Colon (tissue), 2 donors: ENCODE measurements around the gene DLGAP5.

Experiments used
- FAIRE-seq: peaks from 2 replicates; lab custom pipeline; 2012; peaks lifted over from hg19 to GRCh38; lab: Jason Lieb, UNC
- donor health status: control.
- donor health status: control.

DLGAP5 gene

GRCh38 chr14:55111122-55111708 lies 80.2 kb downstream of the DLGAP5 start:
- no peak for FAIRE-seq

DNA sequence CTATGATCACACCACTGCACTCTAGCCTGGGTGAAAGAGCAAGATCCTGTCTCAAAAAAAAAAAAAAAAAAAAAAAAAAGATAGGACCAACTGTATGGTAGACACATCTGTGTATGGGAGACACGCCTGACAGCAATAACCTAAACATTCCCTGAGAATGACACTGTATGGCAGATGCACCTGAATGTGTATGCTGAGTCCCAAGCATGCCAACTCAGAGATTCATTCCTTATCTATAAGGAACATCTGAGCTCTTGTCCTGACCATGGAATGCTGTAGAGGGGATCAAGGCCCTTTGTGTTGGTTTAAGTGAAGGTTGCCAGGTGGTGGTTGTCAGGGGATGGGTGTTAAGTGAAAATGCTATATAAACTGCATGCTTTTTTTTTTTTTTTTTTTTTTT lies 81.5 kb downstream of the DLGAP5 start:
- no peak for FAIRE-seq

- FAIRE-seq: no peak
Measured at GRCh38 chr14:55107766-55108554, 83.4 kb downstream of the DLGAP5 start.

DNA sequence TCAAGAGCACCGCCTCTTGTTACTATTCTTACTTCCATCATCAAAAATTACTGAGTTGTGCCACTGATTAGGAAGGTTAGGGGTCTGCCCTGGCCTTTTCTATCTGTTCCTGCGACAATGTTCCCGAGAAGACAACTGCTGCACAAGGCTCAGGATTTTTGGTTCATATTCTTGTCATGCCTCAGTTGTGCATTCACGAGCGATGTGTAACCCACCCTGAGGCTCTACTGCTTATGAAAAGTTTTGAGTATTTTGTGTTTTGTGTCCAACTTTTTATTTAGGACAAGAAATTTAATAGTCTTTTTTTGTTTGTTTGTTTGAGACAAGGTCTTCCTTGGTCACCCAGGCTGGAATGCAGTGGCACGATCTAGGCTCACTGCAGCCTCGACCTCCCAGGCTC lies 85.4 kb downstream of the DLGAP5 start:
- FAIRE-seq: no peak

DNA sequence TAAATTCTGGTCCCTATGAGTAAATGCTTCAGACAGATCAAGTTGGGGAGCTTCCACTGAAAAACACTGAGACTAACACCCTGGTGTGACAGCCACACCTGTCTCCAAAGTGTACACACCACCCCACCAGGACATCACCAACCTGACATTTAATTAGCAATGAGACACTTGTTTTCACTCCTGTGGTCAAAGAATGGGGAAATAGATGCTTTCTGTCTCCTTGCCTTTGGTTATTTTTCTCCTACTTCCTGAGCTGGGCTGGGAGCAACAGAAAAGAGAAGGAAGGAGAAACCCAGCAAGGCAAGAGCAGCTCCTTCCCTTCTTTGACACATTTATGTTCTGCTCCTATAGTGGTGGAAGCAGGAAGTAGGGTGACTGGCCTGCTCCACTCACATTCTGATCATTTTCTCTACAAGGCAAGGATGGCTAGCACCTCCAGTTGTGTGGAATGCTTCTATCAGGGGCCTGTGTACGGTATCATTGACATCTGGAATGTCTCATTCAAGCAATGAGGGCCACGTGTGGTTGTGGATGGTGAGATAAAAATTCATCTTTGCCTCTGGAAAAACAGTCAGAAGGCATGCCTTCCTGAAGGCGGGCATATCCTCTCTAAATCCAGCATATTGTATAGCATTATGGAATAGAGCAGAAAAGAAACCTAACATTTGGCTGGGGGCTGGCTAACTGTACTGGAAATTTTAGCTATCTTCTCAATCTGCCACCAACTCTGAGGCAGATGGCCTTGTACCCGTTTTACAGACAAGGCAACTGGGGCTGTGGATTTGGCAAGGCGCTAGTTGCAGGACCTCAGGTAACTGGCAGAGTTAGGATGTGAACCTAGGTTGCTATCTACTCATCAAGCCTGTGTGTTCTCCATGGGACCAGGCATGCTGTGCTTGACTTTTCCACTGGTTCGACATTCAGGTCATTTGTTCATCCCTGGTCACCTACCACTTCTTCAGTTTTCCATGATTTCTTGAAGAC lies 87.1 kb downstream of the DLGAP5 start:
- no peak for FAIRE-seq

GRCh38 chr14:55103005-55103640 lies 88.3 kb downstream of the DLGAP5 start:
- no peak for FAIRE-seq

DNA sequence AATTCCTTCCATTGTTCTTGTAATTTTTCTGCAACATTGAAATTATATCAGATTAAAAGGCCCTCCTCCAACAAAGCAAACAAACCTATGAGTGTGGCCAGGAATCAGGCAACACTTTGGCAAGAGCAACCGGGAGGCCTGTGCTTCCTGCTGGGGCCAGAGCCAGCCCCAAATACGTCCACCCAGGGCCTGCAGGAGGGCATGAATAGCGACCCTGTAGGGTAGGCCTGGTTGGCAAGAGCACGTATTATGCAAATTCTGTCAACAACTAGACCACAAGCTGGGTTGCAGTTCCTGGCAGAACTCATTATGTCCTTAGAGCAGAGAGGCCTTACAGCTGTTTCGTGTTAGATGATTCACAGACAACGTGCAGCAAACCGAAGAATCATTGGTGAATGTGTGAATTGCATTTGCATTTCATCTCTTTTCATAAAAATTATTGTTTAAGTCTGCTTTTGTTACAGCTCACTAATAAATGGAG lies 89.2 kb downstream of the DLGAP5 start:
- FAIRE-seq: no peak

GRCh38 chr14:55101698-55102097 lies 89.7 kb downstream of the DLGAP5 start:
- no peak for FAIRE-seq

DNA sequence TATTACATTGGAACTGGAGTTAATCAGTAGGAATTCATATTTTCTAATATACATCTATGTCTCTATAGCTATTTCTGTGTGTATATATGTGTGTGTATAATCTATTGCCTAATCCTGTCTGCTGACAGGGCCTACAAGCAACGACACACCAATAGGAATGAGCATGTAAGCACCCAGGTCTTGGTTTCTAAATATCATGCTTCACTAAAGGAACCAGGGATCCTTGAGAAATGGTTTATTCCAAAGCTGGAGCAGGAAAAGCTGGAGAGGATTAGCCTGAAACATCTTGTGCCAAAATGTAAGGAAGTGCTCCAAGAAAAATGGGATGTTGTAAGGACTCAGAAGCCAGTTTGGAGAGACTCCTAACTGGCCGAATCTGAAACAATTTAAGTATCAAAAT lies 91.6 kb downstream of the DLGAP5 start:
- no peak for FAIRE-seq

DNA sequence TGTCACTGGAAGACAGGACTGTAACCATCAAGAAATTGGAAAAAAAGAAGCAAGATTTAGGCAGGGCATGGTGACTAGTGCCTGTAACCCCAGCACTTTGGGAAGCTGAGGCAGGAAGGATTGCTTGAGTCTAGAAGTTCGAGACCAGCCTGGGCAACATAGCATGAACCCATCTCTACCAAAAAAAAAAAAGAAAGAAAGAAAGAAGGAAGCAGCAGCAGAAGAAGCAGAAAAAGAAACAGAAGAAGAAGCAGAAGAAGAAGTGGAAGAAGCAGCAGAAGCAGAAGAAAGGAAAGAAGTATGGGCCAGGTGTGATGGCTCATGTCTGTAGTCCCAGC lies 92.9 kb downstream of the DLGAP5 start:
- FAIRE-seq: no peak
